C4-2B (cell line): ENCODE measurements around the gene LDHAL6A.

Experiments used
- H3K27ac ChIP-seq: fragments of 450-650 bp; 2 replicates; pipeline ENCODE4 v1.5.1; 2017
- CTCF ChIP-seq: fragments of 450-650 bp; conservative IDR thresholded peaks from 2 replicates; pipeline ENCODE4 v1.5.1; 2017; ENCODE audit warnings: mild to moderate bottlenecking
- ZFX ChIP-seq: fragments of 450-650 bp; IDR thresholded peaks from 2 replicates; pipeline ENCODE4 v1.6.1; 2017

LDHAL6A gene

GRCh38 chr11:18463439-18463838 is 7.8 kb downstream of the LDHAL6A start:
- H3K27ac ChIP-seq, result no peak overlapping the region

GRCh38 chr11:18466402-18466801 is 10.7 kb downstream of the LDHAL6A start:
- no peak overlapping the region for H3K27ac ChIP-seq
- TF ChIP-seq CTCF (no peak), ZFX (no peak)

More at GRCh38 chr11:18463439-18463838, 7.8 kb downstream of the LDHAL6A start:
- TF ChIP-seq ZFX (no peak), CTCF (no peak)

- TF ChIP-seq ZFX (no peak), CTCF (no peak)
- no peak overlapping the region for H3K27ac ChIP-seq
Measured at GRCh38 chr11:18468059-18468458, 12.4 kb downstream of the LDHAL6A start.

- no peak for TF ChIP-seq ZFX
- TF ChIP-seq CTCF, result no peak
- no peak overlapping the region for H3K27ac ChIP-seq
Measured at GRCh38 chr11:18468961-18469360, 13.3 kb downstream of the LDHAL6A start.

GRCh38 chr11:18471995-18472394 is 16.3 kb downstream of the LDHAL6A start:
- H3K27ac ChIP-seq, result no peak overlapping the region
- no peak for TF ChIP-seq ZFX
- no peak for TF ChIP-seq CTCF

GRCh38 chr11:18472587-18472986 is 16.9 kb downstream of the LDHAL6A start:
- TF ChIP-seq CTCF (no peak), ZFX (no peak)
- no peak overlapping the region for H3K27ac ChIP-seq

GRCh38 chr11:18479063-18479462 is 23.4 kb downstream of the LDHAL6A start:
- no peak for TF ChIP-seq CTCF
- no peak for TF ChIP-seq ZFX
- no peak overlapping the region for H3K27ac ChIP-seq
